GM19328 (cell line): ENCODE data around the gene MEG3.

ENCODE experiments used
- ATAC-seq: cut with Tn5 transposase; IDR thresholded peaks from one replicate; pipeline ENCODE4 v1.9.1; 2021; ENCODE audit warnings: mild to moderate bottlenecking, moderate library complexity; ENCODE audit not compliant: unreplicated experiment

MEG3 gene

DNA sequence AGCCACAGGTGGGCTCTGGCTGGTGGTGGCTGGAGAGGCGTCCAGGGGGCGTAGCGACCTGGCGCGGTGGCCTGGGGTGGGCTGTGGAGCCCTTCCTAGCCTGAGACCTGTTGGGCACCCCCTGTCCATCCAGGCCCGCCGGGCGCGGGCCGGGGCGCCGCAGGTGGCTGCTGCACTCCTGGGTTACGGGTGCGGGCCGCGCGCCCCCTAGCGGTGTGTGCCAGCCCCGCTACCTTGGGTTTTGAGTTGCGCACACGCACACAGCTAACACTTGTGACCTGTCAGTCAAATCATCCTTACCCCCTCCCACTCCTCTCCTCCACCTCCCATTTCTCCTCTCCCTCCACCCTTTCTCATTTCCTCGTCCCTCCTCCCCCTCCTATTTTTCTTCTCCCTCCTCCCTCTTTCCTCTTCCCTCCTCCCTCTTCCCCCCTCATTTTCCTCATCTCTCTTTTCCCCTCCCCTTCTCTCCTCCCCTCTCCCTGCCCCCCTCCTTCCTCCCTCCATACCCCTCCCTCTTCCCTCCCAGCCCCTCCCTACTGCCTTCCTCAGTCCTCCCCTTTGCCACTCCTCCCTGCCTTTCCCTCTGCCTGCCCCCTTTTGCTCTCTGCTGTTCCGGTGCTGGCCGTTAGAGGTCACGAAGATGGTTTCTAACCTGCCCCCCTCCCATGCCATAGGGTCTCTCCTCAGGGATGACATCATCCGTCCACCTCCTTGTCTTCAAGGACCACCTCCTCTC lies 2.3 kb downstream of the MEG3 start:
- ATAC-seq: no peak

DNA sequence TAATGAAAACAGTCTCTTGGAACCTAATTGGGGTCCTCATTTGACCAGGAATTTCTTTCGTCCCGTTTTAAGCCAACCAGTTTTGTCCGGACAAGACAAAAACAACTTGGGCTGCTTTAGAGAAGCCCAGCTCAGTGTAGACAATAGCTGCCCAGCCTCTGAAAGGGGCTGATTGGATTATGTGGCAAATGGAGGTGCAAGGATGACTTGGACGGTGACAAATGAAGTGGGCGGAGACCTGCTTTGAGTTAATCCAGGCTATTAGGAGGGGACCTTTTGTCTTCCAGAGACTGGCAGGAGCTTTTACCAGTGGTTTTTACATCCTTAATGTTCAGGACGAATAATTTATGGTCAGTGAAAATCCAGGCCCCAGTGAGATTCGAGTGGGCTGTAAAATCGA lies 4.8 kb downstream of the MEG3 start:
- ATAC-seq: no peak

GRCh38 chr14:100832311-100832960 lies 6.5 kb downstream of the MEG3 start:
- no peak for ATAC-seq

GRCh38 chr14:100834082-100834793 lies 8.3 kb downstream of the MEG3 start:
- ATAC-seq: no peak

- no peak for ATAC-seq
Measured at GRCh38 chr14:100834794-100835547, 9.1 kb downstream of the MEG3 start.

- no peak for ATAC-seq
Measured at GRCh38 chr14:100835548-100836310, 9.8 kb downstream of the MEG3 start.

- ATAC-seq: no peak
Measured at GRCh38 chr14:100836311-100836805, 10.4 kb downstream of the MEG3 start.

- no peak for ATAC-seq
Measured at GRCh38 chr14:100836941-100837804, 11.3 kb downstream of the MEG3 start.

DNA sequence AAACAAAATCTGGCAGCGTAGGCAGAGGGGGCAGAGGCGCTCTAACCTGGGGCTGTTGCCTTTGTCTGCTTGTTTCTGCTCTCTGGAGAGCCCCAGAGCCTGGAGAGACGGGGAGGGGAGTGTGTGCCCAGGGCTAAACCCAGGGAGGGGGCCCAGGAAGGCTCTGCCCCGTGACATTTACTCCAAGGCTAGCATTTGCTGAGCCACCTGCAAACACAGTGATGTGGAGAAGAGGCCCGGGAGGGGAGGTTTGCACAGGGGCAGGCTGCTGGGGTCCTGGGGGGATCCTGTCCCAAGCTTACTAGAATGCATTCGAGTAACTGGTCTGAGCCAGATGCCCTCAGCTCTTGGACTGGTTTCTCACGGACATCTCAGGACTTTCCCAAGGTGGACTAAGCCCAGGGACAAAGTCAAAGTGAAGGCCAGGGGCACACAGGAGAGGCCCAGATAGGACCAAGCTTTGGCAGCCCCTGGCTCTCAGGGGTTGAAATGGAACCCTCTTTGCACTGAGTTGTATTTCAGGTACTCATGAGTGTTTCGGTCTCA lies 12.0 kb downstream of the MEG3 start:
- no peak for ATAC-seq

- ATAC-seq: no peak
Measured at GRCh38 chr14:100838493-100839314, 12.8 kb downstream of the MEG3 start.

GRCh38 chr14:100839315-100839585 lies 13.3 kb downstream of the MEG3 start:
- no peak for ATAC-seq

GRCh38 chr14:100839681-100840111 lies 13.8 kb downstream of the MEG3 start:
- ATAC-seq: no peak

DNA sequence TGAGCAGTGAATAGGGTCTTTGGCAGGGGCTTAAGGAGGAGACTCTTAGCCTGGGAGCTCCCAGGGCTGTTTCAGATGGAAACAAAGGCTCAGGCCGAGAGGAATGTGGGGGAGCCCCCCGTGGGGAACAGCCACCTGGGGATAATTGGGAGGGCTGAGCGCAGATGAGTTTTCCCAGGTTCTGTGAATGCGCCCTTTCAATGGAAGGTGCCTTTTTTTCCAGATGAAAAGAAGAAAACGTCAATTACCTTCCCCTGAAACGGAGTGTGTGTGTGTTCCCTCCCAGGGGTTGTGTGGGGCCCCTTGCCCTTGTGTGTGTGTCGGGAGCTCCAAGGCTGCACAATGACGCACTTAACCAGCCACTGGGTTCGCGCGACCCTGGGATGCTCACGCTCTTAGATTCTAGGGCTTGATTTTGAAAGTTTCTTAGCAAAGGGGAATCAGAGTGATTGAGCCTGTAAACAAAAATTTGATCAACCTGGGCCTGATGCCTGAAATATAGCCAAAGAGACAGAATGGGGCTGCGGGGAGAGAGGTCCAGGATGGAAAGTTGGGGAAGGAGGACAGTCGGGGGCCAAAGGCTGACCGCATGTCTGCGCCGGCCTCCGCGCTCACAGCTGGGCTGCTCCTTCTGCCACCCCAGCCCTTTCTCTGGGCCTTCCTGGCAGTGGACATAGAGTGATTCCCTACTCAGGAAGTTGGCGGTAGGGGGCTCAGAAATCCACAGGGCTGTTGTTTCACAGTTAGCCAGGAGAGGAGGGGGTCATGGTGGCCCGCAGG lies 14.6 kb downstream of the MEG3 start:
- ATAC-seq: no peak

GRCh38 chr14:100841066-100841760 lies 15.3 kb downstream of the MEG3 start:
- ATAC-seq: no peak

DNA sequence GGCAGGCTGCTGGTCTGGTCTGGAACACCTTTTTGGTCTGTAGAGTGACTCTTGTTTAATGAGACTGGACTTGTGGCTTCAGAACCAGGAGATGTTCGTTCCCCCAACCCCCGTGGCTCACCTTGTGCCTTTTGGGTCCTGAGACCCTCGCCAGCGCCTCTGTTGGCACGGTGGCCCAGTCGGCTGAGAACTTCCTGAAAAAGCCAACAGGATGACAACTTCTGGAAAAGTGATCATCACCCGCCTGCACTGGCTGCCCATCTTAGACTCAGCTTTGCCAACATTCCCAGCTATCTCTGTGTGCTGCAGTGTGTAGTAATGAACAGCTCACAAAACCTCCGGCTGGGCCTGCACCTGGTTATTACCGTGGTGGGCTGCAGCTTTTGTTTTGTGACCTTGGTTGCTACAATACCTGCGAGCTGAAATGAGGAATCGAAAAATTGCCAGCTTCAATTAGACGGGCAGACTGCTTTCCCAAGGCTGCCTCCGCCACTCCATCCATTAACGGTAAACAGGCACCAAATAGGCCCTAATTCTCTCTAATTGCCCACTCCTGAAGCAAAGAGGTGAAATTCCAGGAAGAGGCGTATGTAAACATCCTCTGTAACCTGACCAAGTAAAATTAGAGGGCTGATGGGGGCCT lies 16.0 kb downstream of the MEG3 start:
- no peak for ATAC-seq

- no peak for ATAC-seq
Measured at GRCh38 chr14:100842799-100843198, 16.9 kb downstream of the MEG3 start.

GRCh38 chr14:100844082-100844408 lies 18.1 kb downstream of the MEG3 start:
- ATAC-seq: no peak
